ENCODE results near the gene AFG3L2. TPM values are rescaled to one million over a fixed set of nuclear protein-coding genes. Genes with fewer than 3 reads are reported as not detected.

Gene AFG3L2
- total and polyA plus RNA-seq, 10 of the 15 experiments (the other 5 are each of a cell fraction or from before 2014, with no cell fraction given) = 21.0 to 72.7 (median 57.7) TPM

DNA sequence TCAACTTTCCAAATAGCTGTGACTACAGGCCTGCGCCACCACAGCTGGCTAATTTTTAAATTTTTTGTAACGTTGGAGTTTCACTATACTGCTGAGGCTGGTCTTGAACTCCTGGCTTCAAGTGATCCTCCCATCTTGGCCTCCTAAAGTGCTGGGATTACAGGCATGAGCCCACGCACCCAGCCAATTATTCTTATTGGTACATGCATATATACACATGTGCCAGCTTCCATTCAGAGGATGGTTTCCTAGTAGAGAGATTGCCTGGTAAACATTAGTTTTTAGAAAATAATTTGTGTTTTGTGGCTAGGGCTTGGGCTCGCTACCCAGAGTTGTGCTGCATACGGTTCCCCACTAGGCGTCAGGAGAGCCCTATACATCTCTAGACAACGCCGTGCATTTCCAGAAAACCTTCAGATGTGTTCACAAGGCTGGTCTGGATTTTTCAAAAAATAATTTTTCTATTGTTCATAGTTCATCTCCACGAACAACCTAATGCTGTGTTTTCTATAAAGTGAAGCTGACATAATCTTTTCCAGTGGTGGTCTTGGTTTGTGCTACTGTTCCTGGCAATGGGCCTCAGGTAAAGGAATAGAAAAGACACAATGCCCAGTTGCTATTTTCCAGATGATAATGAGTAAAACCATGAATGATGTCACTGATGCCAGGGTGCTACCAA lies 14.6 kb upstream of the AFG3L2 start:
- H3K4me3 ChIP-seq = no peak overlapping the region
- SMC1A ChIA-PET (ENCODE audit: uncharacterized antibody, unreplicated experiment) = interaction anchor here (0.7 to 2.0 kb wide), 5 partner anchors 63 to 501 kb away, joined by 3 to 5 read pairs (median 3); no protein-coding TSS in a partner anchor
- no peaks in the 10 kb centered on the region for H3K36me3 ChIP-seq (ENCODE audit: control insufficient read depth in 2 of 2, insufficient read depth in 2 of 2, low read length in 1 of 2)
- RAD21 ChIA-PET (ENCODE audit: unreplicated experiment) = interaction anchor here (0.9 to 1.3 kb wide), 2 partner anchors 28 to 268 kb away, joined by 3 to 4 read pairs; no protein-coding TSS in a partner anchor
- POLR2A ChIA-PET = no interaction called here
- ATAC-seq (peak; percentile 95), FAIRE-seq (peak; percentile 54), DNase-seq (ENCODE audit: low read depth, low spot score) (no peak)
- WGBS (ENCODE audit: insufficient coverage, insufficient replicate concordance, low lambda C conversion rate, missing lambda C conversion rate) = 6% methylated on average over 9 of the region's 9 CpGs
- H3K9me3 ChIP-seq (replicated peaks; ENCODE audit: control insufficient read depth, insufficient read depth, low read length) = no peaks in the 10 kb centered on the region
- intact Hi-C loops (cut with micrococcal nuclease; ENCODE audit: unreplicated experiment) (loop anchor here (1.0 to 10.0 kb wide), 3 partner anchors 143 to 541 kb away; no protein-coding TSS in a partner anchor), in situ Hi-C loops (cut with MboI) (loop anchor here (5.0 kb wide), 1 partner anchor 271 kb away; no protein-coding TSS in a partner anchor)
- no peak overlapping the region for H3K27ac ChIP-seq (ENCODE audit: control insufficient read depth, insufficient read depth)
- H4K20me1 ChIP-seq (ENCODE audit: control insufficient read depth, insufficient read depth) = no peaks in the 10 kb centered on the region
- no peak overlapping the region for H3K4me2 ChIP-seq (ENCODE audit: control insufficient read depth, insufficient read depth)
- CTCF ChIA-PET = interaction anchor here (0.6 to 6.0 kb wide), 25 partner anchors 10 to 768 kb away, joined by 3 to 71 read pairs (median 4); partner anchors contain the start of genes CEP76, PSMG2 and SPIRE1
- no peak overlapping the region for H3K9ac ChIP-seq (ENCODE audit: control insufficient read depth, insufficient read depth, low read length)
- no peaks in the 10 kb centered on the region for H3K4me1 ChIP-seq (ENCODE audit: control insufficient read depth, insufficient read depth, low read length)
- no peak overlapping the region for H2AFZ ChIP-seq (ENCODE audit: control insufficient read depth, low read depth, low read length)
- no peaks in the 10 kb centered on the region for H3K27me3 ChIP-seq (replicated peaks in 1 of 2; ENCODE audit: control insufficient read depth in 2 of 2, insufficient read depth in 2 of 2, low read length in 1 of 2)
- BruUV-seq (replicated peaks) = no TSS peak
- no peaks in the 10 kb centered on the region for H3K79me2 ChIP-seq (ENCODE audit: control insufficient read depth, insufficient read depth, low read length)
- TF ChIP-seq, protein P1, sequence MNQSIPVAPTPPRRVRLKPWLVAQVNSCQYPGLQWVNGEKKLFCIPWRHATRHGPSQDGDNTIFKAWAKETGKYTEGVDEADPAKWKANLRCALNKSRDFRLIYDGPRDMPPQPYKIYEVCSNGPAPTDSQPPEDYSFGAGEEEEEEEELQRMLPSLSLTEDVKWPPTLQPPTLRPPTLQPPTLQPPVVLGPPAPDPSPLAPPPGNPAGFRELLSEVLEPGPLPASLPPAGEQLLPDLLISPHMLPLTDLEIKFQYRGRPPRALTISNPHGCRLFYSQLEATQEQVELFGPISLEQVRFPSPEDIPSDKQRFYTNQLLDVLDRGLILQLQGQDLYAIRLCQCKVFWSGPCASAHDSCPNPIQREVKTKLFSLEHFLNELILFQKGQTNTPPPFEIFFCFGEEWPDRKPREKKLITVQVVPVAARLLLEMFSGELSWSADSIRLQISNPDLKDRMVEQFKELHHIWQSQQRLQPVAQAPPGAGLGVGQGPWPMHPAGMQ (IDR thresholded peaks at IDR 0.05; ENCODE audit: borderline replicate concordance) = no peak
- TF ChIP-seq CHD1 (IDR thresholded peaks at IDR 0.05; ENCODE audit: low read depth, low read length) = no peak
- TF ChIP-seq ZNF622 (IDR thresholded peaks at IDR 0.05) = no peak
- TF ChIP-seq RCOR1 (conservative IDR thresholded peaks at IDR 0.05; ENCODE audit: low read depth, low read length) = no peak
- TF ChIP-seq HSF1 (IDR thresholded peaks at IDR 0.05; ENCODE audit: low read depth, low read length) = no peak
- TF ChIP-seq HDAC2 (IDR thresholded peaks at IDR 0.05) = no peak
- TF ChIP-seq, protein P2, sequence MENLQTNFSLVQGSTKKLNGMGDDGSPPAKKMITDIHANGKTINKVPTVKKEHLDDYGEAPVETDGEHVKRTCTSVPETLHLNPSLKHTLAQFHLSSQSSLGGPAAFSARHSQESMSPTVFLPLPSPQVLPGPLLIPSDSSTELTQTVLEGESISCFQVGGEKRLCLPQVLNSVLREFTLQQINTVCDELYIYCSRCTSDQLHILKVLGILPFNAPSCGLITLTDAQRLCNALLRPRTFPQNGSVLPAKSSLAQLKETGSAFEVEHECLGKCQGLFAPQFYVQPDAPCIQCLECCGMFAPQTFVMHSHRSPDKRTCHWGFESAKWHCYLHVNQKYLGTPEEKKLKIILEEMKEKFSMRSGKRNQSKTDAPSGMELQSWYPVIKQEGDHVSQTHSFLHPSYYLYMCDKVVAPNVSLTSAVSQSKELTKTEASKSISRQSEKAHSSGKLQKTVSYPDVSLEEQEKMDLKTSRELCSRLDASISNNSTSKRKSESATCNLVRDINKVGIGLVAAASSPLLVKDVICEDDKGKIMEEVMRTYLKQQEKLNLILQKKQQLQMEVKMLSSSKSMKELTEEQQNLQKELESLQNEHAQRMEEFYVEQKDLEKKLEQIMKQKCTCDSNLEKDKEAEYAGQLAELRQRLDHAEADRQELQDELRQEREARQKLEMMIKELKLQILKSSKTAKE (IDR thresholded peaks at IDR 0.05; ENCODE audit: low read depth, poor library complexity, severe bottlenecking) = no peak
- TF ChIP-seq NFIC (IDR thresholded peaks at IDR 0.05; ENCODE audit: low read depth, low read length) = no peak
- TF ChIP-seq MYB (IDR thresholded peaks at IDR 0.05; ENCODE audit: borderline replicate concordance, low read depth, low read length) = no peak
- TF ChIP-seq, protein P3, sequence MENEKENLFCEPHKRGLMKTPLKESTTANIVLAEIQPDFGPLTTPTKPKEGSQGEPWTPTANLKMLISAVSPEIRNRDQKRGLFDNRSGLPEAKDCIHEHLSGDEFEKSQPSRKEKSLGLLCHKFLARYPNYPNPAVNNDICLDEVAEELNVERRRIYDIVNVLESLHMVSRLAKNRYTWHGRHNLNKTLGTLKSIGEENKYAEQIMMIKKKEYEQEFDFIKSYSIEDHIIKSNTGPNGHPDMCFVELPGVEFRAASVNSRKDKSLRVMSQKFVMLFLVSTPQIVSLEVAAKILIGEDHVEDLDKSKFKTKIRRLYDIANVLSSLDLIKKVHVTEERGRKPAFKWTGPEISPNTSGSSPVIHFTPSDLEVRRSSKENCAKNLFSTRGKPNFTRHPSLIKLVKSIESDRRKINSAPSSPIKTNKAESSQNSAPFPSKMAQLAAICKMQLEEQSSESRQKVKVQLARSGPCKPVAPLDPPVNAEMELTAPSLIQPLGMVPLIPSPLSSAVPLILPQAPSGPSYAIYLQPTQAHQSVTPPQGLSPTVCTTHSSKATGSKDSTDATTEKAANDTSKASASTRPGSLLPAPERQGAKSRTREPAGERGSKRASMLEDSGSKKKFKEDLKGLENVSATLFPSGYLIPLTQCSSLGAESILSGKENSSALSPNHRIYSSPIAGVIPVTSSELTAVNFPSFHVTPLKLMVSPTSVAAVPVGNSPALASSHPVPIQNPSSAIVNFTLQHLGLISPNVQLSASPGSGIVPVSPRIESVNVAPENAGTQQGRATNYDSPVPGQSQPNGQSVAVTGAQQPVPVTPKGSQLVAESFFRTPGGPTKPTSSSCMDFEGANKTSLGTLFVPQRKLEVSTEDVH (IDR thresholded peaks at IDR 0.05; ENCODE audit: low read depth, partially characterized antibody) = no peak
- TF ChIP-seq SMC3 (IDR thresholded peaks at IDR 0.05; ENCODE audit: borderline replicate concordance, low read length) = peak; percentile 91
- no peak for TF ChIP-seq TARDBP (IDR thresholded peaks at IDR 0.05; ENCODE audit: borderline replicate concordance)
- TF ChIP-seq, protein P4, sequence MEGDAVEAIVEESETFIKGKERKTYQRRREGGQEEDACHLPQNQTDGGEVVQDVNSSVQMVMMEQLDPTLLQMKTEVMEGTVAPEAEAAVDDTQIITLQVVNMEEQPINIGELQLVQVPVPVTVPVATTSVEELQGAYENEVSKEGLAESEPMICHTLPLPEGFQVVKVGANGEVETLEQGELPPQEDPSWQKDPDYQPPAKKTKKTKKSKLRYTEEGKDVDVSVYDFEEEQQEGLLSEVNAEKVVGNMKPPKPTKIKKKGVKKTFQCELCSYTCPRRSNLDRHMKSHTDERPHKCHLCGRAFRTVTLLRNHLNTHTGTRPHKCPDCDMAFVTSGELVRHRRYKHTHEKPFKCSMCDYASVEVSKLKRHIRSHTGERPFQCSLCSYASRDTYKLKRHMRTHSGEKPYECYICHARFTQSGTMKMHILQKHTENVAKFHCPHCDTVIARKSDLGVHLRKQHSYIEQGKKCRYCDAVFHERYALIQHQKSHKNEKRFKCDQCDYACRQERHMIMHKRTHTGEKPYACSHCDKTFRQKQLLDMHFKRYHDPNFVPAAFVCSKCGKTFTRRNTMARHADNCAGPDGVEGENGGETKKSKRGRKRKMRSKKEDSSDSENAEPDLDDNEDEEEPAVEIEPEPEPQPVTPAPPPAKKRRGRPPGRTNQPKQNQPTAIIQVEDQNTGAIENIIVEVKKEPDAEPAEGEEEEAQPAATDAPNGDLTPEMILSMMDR (IDR thresholded peaks at IDR 0.05 in 2 of 3, conservative IDR thresholded peaks at IDR 0.05 in 1 of 3; ENCODE audit: control insufficient read depth in 2 of 3, extremely low read depth in 1 of 3, insufficient read depth in 1 of 3, low read depth in 3 of 3, low read length in 3 of 3) = peak; percentile 95 to 96 (median 95)

All from GM12878 (cell line).